Measurements from ENCODE around the gene STK32A. TPM values are rescaled to one million over a fixed set of nuclear protein-coding genes. Genes with fewer than 3 reads are reported as not detected.

The STK32A gene
- total RNA-seq, 1 experiment from 2014 or later, result 6.8 TPM

DNA sequence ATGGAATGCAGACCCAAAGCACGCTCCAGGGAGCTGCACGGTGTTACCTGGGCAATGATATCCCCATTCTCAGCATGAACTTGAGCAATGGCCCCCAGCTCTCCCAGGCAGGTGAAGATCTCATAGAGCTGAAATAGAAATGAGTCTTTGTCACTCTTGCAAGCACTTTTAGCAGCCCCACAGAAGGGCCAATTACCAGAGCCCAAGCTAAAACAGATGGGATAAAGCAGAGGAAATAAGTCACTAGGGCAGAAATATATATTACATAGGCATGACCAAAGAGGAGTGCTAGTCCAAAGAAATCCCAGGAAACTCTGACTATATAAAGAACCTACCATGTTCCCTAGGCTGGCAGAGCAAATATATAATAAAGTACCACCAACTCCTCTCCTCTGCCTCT lies 177.7 kb downstream of the STK32A start:
- Histone ChIP-seq H3F3A (ENCODE audit: low read length, unreplicated experiment) (no peaks in the 10 kb centered on the region), H3K4me1 (ENCODE audit: insufficient read depth, low read length) (no peaks in the 10 kb centered on the region), H3K9me2 (replicated peaks; ENCODE audit: low read length) (no peaks in the 10 kb centered on the region), H3K9ac (ENCODE audit: low read length) (no peak overlapping the region), H3K79me2 (ENCODE audit: low read length) (no peaks in the 10 kb centered on the region), H4K20me1 (ENCODE audit: low read length) (no peaks in the 10 kb centered on the region), H3K9me3 (ENCODE audit: low read length) (no peaks in the 10 kb centered on the region), H2AFZ (ENCODE audit: low read length) (no peak overlapping the region), H3K27me3 (ENCODE audit: low read length) (no peaks in the 10 kb centered on the region), H3K36me3 (ENCODE audit: low read depth, low read length) (no peaks in the 10 kb centered on the region), H3K4me3 (ENCODE audit: low read length) (no peak overlapping the region), H3K4me2 (ENCODE audit: low read length) (no peak overlapping the region), H3K27ac (ENCODE audit: low read length) (no peak overlapping the region)
- BruUV-seq (replicated peaks), result no TSS peak
- ChIA-PET CTCF (interaction anchor here (0.6 kb wide), 1 partner anchor 147 kb away, joined by 4 read pairs; no protein-coding TSS in a partner anchor), POLR2A (ENCODE audit: unreplicated experiment) (no interaction called here)
- no peak for DNase-seq
- no peak for TF ChIP-seq EZH2phosphoT487 (IDR thresholded peaks at IDR 0.05; ENCODE audit: borderline replicate concordance, low read length)
- no peak for TF ChIP-seq EZH2 (IDR thresholded peaks at IDR 0.05; ENCODE audit: low read length, unreplicated experiment)
- TF ChIP-seq, protein P1, sequence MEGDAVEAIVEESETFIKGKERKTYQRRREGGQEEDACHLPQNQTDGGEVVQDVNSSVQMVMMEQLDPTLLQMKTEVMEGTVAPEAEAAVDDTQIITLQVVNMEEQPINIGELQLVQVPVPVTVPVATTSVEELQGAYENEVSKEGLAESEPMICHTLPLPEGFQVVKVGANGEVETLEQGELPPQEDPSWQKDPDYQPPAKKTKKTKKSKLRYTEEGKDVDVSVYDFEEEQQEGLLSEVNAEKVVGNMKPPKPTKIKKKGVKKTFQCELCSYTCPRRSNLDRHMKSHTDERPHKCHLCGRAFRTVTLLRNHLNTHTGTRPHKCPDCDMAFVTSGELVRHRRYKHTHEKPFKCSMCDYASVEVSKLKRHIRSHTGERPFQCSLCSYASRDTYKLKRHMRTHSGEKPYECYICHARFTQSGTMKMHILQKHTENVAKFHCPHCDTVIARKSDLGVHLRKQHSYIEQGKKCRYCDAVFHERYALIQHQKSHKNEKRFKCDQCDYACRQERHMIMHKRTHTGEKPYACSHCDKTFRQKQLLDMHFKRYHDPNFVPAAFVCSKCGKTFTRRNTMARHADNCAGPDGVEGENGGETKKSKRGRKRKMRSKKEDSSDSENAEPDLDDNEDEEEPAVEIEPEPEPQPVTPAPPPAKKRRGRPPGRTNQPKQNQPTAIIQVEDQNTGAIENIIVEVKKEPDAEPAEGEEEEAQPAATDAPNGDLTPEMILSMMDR (conservative IDR thresholded peaks at IDR 0.05; ENCODE audit: low read depth, low read length), result no peak
- no peak for ATAC-seq
- intact Hi-C loops (cut with micrococcal nuclease), result no loop called here

DNA sequence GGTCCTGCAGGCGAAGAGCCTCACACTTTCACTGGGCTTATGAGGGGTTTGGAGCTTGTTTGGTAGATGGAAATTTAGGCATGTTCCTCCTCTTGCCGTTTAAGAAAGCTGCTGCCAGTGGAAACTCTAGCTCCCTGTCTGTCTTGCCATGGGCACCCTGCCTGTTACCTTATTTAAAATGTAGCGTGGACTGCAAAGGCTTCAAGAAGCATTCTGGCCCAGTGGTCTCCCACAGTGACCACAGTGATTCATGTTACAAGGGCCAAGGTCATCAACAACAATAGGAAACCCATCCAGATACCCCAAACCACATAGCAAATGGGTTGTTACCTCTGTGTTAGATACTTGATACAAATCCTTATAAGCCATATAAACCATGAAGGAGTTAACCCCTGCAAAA lies 178.4 kb downstream of the STK32A start:
- intact Hi-C loops (cut with micrococcal nuclease), result no loop called here
- no peaks in the 10 kb centered on the region for H3K36me3 ChIP-seq (ENCODE audit: low read depth, low read length)

DNA sequence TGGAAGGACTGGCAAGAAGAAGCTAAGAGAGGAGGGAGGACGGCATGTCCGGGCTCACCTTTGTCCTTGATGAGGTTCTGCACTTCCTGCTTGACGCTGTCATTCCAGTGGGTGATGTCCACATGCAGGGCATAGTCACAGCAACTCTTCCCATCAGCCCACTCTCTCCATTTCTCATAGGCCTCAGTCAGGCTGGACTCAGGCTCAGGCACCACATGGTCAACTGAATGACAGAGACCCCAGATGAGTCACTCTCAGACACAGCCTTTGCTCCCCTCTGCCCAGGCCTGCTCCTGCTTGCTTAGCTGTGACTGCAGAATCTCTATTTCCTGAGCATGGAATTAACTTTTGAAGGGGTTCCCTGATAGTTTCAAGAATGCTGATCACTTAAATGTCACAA lies 180.8 kb downstream of the STK32A start:
- Histone ChIP-seq H2AFZ (ENCODE audit: low read length) (no peak overlapping the region), H3K79me2 (ENCODE audit: low read length) (no peaks in the 10 kb centered on the region), H3K27me3 (ENCODE audit: low read length) (no peaks in the 10 kb centered on the region), H3K36me3 (ENCODE audit: low read depth, low read length) (no peaks in the 10 kb centered on the region), H3K9ac (ENCODE audit: low read length) (no peak overlapping the region), H3K9me2 (replicated peaks; ENCODE audit: low read length) (no peaks in the 10 kb centered on the region), H3K4me1 (ENCODE audit: insufficient read depth, low read length) (no peaks in the 10 kb centered on the region), H3K9me3 (ENCODE audit: low read length) (no peaks in the 10 kb centered on the region), H3K4me2 (ENCODE audit: low read length) (no peak overlapping the region), H3K27ac (ENCODE audit: low read length) (no peak overlapping the region), H4K20me1 (ENCODE audit: low read length) (no peaks in the 10 kb centered on the region), H3F3A (ENCODE audit: low read length, unreplicated experiment) (no peaks in the 10 kb centered on the region), H3K4me3 (ENCODE audit: low read length) (no peak overlapping the region)
- no peak for DNase-seq
- TF ChIP-seq EZH2phosphoT487 (IDR thresholded peaks at IDR 0.05; ENCODE audit: borderline replicate concordance, low read length), result no peak
- TF ChIP-seq EZH2 (IDR thresholded peaks at IDR 0.05; ENCODE audit: low read length, unreplicated experiment), result no peak
- TF ChIP-seq, protein P1 (conservative IDR thresholded peaks at IDR 0.05; ENCODE audit: low read depth, low read length), result no peak
- ATAC-seq, result no peak
- ChIA-PET POLR2A (ENCODE audit: unreplicated experiment) (no interaction called here), CTCF (no interaction called here)
- no TSS peak for BruUV-seq (replicated peaks)
- intact Hi-C loops (cut with micrococcal nuclease), result no loop called here

More for the DNA sequence above, 178.4 kb downstream of the STK32A start:
- Histone ChIP-seq H3K9ac (ENCODE audit: low read length) (no peak overlapping the region), H3K4me1 (ENCODE audit: insufficient read depth, low read length) (no peaks in the 10 kb centered on the region), H3K27ac (ENCODE audit: low read length) (no peak overlapping the region), H3K27me3 (ENCODE audit: low read length) (no peaks in the 10 kb centered on the region), H3K9me3 (ENCODE audit: low read length) (no peaks in the 10 kb centered on the region), H3K79me2 (ENCODE audit: low read length) (no peaks in the 10 kb centered on the region), H3F3A (ENCODE audit: low read length, unreplicated experiment) (no peaks in the 10 kb centered on the region), H3K4me2 (ENCODE audit: low read length) (no peak overlapping the region), H3K4me3 (ENCODE audit: low read length) (no peak overlapping the region), H2AFZ (ENCODE audit: low read length) (no peak overlapping the region), H4K20me1 (ENCODE audit: low read length) (no peaks in the 10 kb centered on the region), H3K9me2 (replicated peaks; ENCODE audit: low read length) (no peaks in the 10 kb centered on the region)
- DNase-seq (no peak), ATAC-seq (no peak)
- POLR2A ChIA-PET (ENCODE audit: unreplicated experiment), result no interaction called here
- TF ChIP-seq EZH2phosphoT487 (IDR thresholded peaks at IDR 0.05; ENCODE audit: borderline replicate concordance, low read length), result no peak
- TF ChIP-seq, protein P1 (conservative IDR thresholded peaks at IDR 0.05; ENCODE audit: low read depth, low read length), result no peak
- TF ChIP-seq EZH2 (IDR thresholded peaks at IDR 0.05; ENCODE audit: low read length, unreplicated experiment), result no peak
- CTCF ChIA-PET, result interaction anchor here (0.6 kb wide), 1 partner anchor 147 kb away, joined by 4 read pairs; no protein-coding TSS in a partner anchor
- no TSS peak for BruUV-seq (replicated peaks)
